Measurements from ENCODE around the gene CCDC201. TPM values are rescaled to one million over a fixed set of nuclear protein-coding genes. Genes with fewer than 3 reads are reported as not detected.
A peak's percentile ranks its signal among the peaks of the same experiment; 100 is the strongest.

Gene CCDC201
- total and polyA plus RNA-seq, 2 of the 8 experiments (the other 6 are each of a cell fraction or from before 2014, with no cell fraction given), result not detected

DNA sequence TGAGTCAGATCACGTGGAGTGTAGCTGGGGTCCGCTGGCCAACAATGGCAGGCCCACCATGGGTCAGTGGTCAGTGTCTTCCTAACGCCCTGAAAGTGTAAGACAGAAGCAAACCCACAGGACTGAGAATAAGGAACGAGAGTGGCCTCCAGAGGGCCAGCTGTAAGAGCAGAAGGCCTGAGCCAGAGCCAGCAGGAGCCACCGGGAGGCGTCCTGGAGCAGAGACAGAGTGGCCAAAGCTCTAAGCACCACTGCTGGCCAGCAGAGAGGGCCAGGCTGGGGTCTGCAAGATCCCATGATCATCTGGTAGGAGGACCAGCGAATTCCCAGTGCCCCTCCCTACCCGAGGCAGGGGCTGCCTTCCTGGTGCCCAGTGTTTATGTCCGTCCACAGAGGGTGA, 9.2 kb downstream of the CCDC201 start:
- no peak overlapping the region for H3K27ac ChIP-seq (ENCODE audit: low read depth, low read length)
- no peak overlapping the region for H3K4me2 ChIP-seq (ENCODE audit: insufficient read depth in 1 of 2, low read depth in 2 of 2, low read length in 2 of 2)
- H3K79me1 ChIP-seq (ENCODE audit: low read depth, low read length), result no peaks in the 10 kb centered on the region
- no peaks in the 10 kb centered on the region for H3K9me3 ChIP-seq (ENCODE audit: insufficient read depth in 2 of 2, low read depth in 1 of 2, low read length in 1 of 2)
- H4K91ac ChIP-seq (replicated peaks; ENCODE audit: insufficient read length, low read length), result no peak overlapping the region
- 84% methylated on average over 9 of the region's 9 CpGs; no CpG with 5 or more reads in 1 of the 2 experiments for WGBS, 2 experiments (ENCODE audit: extremely low coverage in 1 of 2, insufficient coverage in 1 of 2, insufficient read length in 1 of 2, insufficient replicate concordance in 2 of 2, low coverage in 1 of 2, low lambda C conversion rate in 2 of 2, missing lambda C conversion rate in 1 of 2)
- no peaks in the 10 kb centered on the region for H3K27me3 ChIP-seq (replicated peaks in 1 of 4; ENCODE audit: control insufficient read depth in 3 of 4, extremely low read depth in 1 of 4, insufficient read depth in 3 of 4, low read length in 3 of 4)
- no peak overlapping the region for H2BK15ac ChIP-seq (ENCODE audit: low read length)
- no peak overlapping the region for H3K4ac ChIP-seq (replicated peaks; ENCODE audit: insufficient read length, low read depth, low read length)
- H2BK12ac ChIP-seq (ENCODE audit: low read depth, low read length), result no peak overlapping the region
- no peak overlapping the region for H2BK120ac ChIP-seq (replicated peaks; ENCODE audit: low read depth, low read length)
- TF ChIP-seq CTCF (IDR thresholded peaks at IDR 0.05; ENCODE audit: control extremely low read depth in 1 of 3, insufficient read depth in 1 of 3, low read depth in 1 of 3, low read length in 3 of 3), result peak; percentile 82 to 99 (median 86)
- TF ChIP-seq SP1 (IDR thresholded peaks at IDR 0.05; ENCODE audit: low read depth, low read length), result no peak
- TF ChIP-seq RAD21 (IDR thresholded peaks at IDR 0.05 in 1 of 2, conservative IDR thresholded peaks at IDR 0.05 in 1 of 2; ENCODE audit: low read depth in 2 of 2, low read length in 2 of 2), result peak; percentile 47 to 61
- H4K8ac ChIP-seq (ENCODE audit: extremely low read depth, insufficient read depth, low read length), result no peak overlapping the region; the same call in 1 of the 2 replicates
- H4K20me1 ChIP-seq (replicated peaks in 1 of 2; ENCODE audit: control insufficient read depth in 1 of 2, insufficient read depth in 2 of 2, low read length in 2 of 2), result no peaks in the 10 kb centered on the region
- no peak overlapping the region for H3K4me3 ChIP-seq (ENCODE audit: extremely low read depth in 1 of 4, insufficient read depth in 2 of 4, low read depth in 3 of 4, low read length in 4 of 4)
- ChIA-PET POLR2A (ENCODE audit: partially characterized antibody) (no interaction called here), CTCF (ENCODE audit: partially characterized antibody) (interaction anchor here (0.6 to 2.6 kb wide), 19 partner anchors 8 to 1377 kb away, joined by 3 to 12 read pairs (median 4); partner anchors contain the start of genes CCDC201 and IGFBP3)
- no peak overlapping the region for H3K23ac ChIP-seq (ENCODE audit: insufficient read length)
- H3K4me1 ChIP-seq (replicated peaks in 1 of 4; ENCODE audit: control insufficient read depth in 3 of 4, insufficient read depth in 4 of 4, low read length in 3 of 4), result no peaks in the 10 kb centered on the region
- H2BK20ac ChIP-seq (ENCODE audit: low read length), result no peak overlapping the region
- H3K36me3 ChIP-seq (ENCODE audit: control insufficient read depth in 2 of 4, insufficient read depth in 4 of 4, low read length in 3 of 4), result no peaks in the 10 kb centered on the region
- H2AFZ ChIP-seq (ENCODE audit: low read length), result no peak overlapping the region
- FAIRE-seq, result no peak
- peak in 1 of 2 experiments; percentile 69 for DNase-seq (ENCODE audit: low read depth in 1 of 2, low spot score in 2 of 2)
- H2AK5ac ChIP-seq (ENCODE audit: low read depth, low read length), result no peak overlapping the region
- H4K5ac ChIP-seq (ENCODE audit: insufficient read length, low read depth, low read length), result no peak overlapping the region
- no peak overlapping the region for H3K14ac ChIP-seq (ENCODE audit: insufficient read length)
- no peaks in the 10 kb centered on the region for H3K79me2 ChIP-seq (ENCODE audit: control insufficient read depth in 1 of 2, insufficient read depth in 2 of 2, low read length in 2 of 2)
- H3K56ac ChIP-seq (replicated peaks; ENCODE audit: insufficient read length, low read depth, low read length), result no peak overlapping the region
- no peaks in the 10 kb centered on the region for H3K23me2 ChIP-seq (ENCODE audit: low read depth, low read length)
- no peak overlapping the region for H3K18ac ChIP-seq (ENCODE audit: extremely low read depth, low read length)
- no peak overlapping the region for H3K9ac ChIP-seq (replicated peaks in 1 of 4; ENCODE audit: extremely low read depth in 1 of 4, low read depth in 3 of 4, low read length in 3 of 4)
- no peak overlapping the region for H2BK5ac ChIP-seq (ENCODE audit: low read depth, low read length)

Measured in H1 (cell line).